Cardiac fibroblast (primary cell): ENCODE data around the gene AGK.

ENCODE experiments used
- DNase-seq, 2 donors: peaks; one replicate each; pipeline versions ENCODE4 v3.0.0 to v3.0.0-alpha.2; 2010; ENCODE audit warnings: low read depth in 2 of 2
- H3K4me3 ChIP-seq, 2 donors: replicated peaks in 1 of 2; 1 replicate in 1 of 2; 2 replicates in 1 of 2; pipeline ENCODE4 v1.5.1; 2011; ENCODE audit warnings: low read depth in 2 of 2, low read length in 2 of 2, mild to moderate bottlenecking in 2 of 2, moderate library complexity in 1 of 2
- CTCF ChIP-seq: IDR thresholded peaks from one replicate; pipeline ENCODE4 v1.5.1; 2011; ENCODE audit warnings: low read depth, mild to moderate bottlenecking, low read length, inconsistent platforms

The AGK gene

GRCh38 chr7:141515941-141516340, 35.3 kb upstream of the AGK start:
- TF ChIP-seq CTCF = no peak
- H3K4me3 ChIP-seq = no peak overlapping the region
- DNase-seq = no peak

DNA sequence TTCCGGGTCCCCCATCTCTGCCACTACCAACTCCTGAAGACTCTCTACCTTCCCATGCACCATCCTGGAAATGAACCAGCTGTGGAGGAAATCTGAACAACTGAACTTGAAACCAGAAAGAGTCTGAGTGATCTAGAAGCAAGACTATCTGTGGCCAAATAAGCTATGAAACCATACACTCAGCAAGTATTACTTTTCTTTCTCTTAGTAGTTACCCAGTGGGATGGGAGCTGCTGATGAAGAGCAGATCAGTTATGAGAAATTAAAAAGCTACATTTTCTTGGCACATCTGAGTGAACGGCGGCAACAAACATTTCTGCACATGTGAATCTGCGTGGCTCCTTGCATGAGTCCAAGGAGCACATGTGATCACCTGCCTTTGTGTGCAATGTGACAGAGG, 31.6 kb upstream of the AGK start:
- DNase-seq = no peak
- no peak overlapping the region for H3K4me3 ChIP-seq
- no peak for TF ChIP-seq CTCF

DNA sequence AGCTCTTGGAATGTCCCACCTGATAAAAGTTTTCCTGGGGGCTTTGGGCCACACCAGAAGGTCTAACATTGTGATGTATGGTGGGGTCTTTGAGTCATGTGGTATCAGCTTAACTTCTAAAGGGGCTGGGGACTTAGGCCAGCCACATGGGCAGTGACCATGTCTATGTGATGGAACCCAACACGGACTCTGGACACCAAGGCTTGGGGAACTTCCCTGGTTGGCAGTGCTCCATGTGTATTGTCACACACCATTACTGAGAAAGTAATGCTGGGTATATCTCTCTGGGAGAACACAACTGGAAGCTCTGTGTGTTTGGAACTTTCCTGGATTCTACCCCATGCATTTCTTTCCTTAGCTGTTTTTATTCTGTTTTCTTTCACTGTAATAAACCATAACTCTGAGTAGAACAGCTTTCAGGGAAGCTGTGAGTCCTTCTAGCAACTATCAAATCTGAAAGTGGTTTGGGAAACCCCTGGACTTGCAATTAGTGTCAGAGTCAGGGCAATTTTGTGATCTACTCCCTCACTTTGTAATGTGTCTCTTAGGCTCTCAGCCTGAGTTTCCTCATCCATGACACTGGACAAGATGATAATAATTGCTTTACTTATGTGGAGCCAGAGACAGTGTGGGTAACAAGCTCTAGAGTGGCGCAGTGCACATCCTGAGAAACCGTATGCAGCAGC, 28.4 kb upstream of the AGK start:
- H3K4me3 ChIP-seq = no peak overlapping the region
- no peak for TF ChIP-seq CTCF

GRCh38 chr7:141525973-141526514, 25.2 kb upstream of the AGK start:
- H3K4me3 ChIP-seq = no peak overlapping the region
- TF ChIP-seq CTCF = no peak
- DNase-seq = no peak

More for the DNA sequence above, 28.4 kb upstream of the AGK start:
- no peak for DNase-seq

DNA sequence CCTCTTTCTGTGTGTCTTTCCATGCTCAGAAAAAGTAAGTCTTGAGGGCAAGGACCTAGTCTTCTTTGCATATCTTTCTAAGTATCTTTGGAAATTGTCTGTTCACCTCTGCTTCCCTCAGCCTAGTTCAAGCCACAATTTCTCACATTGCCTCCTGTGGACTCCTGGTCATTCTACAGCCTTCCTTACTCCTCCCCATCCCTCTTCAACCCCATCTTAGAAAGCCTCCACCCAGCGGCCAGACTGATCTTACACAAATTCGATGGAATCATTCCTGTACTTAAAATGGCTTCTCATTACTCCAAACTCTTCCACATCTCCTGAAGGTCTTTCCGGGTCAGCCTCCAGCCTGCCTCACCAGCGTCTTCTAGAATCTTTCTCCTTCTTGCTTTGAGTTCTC, 24.1 kb upstream of the AGK start:
- no peak for DNase-seq
- no peak for TF ChIP-seq CTCF
- H3K4me3 ChIP-seq = no peak overlapping the region

GRCh38 chr7:141528399-141528798, 22.8 kb upstream of the AGK start:
- TF ChIP-seq CTCF = no peak
- no peak for DNase-seq
- no peak overlapping the region for H3K4me3 ChIP-seq
